NB4 (cell line): ENCODE results near the gene SGMS2.
"Not testable (repeated sequence)": the region's sequence is repeated elsewhere in the genome, so short reads cannot be mapped to it uniquely, and the experiment has no call there.

ENCODE experiments used
- DNase-seq: peaks from one replicate; pipeline ENCODE4 v3.0.0; 2010; ENCODE audit warnings: low read depth
- H3K4me3 ChIP-seq: one replicate; pipeline ENCODE4 v1.5.1; 2011; ENCODE audit warnings: mild to moderate bottlenecking, low read depth, low read length, moderate library complexity
- CTCF ChIP-seq: IDR thresholded peaks from one replicate; pipeline ENCODE4 v1.5.1; 2012; ENCODE audit warnings: low read depth, low read length
- MYC ChIP-seq: IDR thresholded peaks from 2 replicates; pipeline ENCODE4 v1.6.1; 2011; ENCODE audit warnings: low read depth, low read length
- POLR2A ChIP-seq: IDR thresholded peaks from 2 replicates; pipeline ENCODE4 v1.6.1; 2011; ENCODE audit warnings: mild to moderate bottlenecking; ENCODE audit not compliant: insufficient read length; ENCODE audit errors: extremely low read depth
- TF ChIP-seq, protein P1 (sequence below): IDR thresholded peaks from 2 replicates; pipeline ENCODE4 v1.6.1; 2011; ENCODE audit warnings: low read depth, low read length

SGMS2 gene

DNA sequence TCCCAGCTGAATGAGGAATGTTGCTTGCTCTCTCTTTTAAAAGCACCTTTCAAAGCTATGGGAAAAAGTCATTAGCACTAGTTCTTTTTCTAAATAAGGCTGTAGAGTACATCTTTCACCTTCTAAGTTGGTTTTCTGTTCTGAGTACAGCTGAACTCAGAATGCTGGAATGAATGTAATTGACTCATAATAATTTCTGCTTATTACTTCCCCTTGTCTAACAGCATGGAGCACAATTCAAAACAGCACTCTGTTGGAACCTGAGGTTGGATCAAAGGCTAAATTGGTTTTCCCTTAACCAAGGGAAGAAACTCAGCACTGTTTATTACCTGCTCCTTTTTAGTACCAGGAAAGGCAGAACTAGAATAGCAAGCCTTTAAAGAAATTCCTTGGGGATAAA is 73.1 kb downstream of the SGMS2 start:
- no peak overlapping the region for H3K4me3 ChIP-seq
- TF ChIP-seq CTCF (no peak), POLR2A (no peak), MYC (no peak)
- TF ChIP-seq, protein P1, sequence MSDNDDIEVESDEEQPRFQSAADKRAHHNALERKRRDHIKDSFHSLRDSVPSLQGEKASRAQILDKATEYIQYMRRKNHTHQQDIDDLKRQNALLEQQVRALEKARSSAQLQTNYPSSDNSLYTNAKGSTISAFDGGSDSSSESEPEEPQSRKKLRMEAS = no peak
- no peak for DNase-seq

GRCh38 chr4:107900067-107900466 is 75.3 kb downstream of the SGMS2 start:
- no peak for DNase-seq
- H3K4me3 ChIP-seq = no peak overlapping the region
- TF ChIP-seq, protein P1 = no peak
- no peak for TF ChIP-seq CTCF
- no peak for TF ChIP-seq POLR2A
- TF ChIP-seq MYC = no peak

GRCh38 chr4:107900508-107900907 is 75.8 kb downstream of the SGMS2 start:
- TF ChIP-seq MYC (no peak), CTCF (no peak), POLR2A (no peak)
- TF ChIP-seq, protein P1 = no peak
- no peak for DNase-seq
- no peak overlapping the region for H3K4me3 ChIP-seq

GRCh38 chr4:107901213-107901934 is 76.6 kb downstream of the SGMS2 start:
- TF ChIP-seq, protein P1 = no peak
- TF ChIP-seq POLR2A = no peak
- no peak for TF ChIP-seq MYC
- TF ChIP-seq CTCF = no peak
- DNase-seq = no peak
- no peak overlapping the region for H3K4me3 ChIP-seq

DNA sequence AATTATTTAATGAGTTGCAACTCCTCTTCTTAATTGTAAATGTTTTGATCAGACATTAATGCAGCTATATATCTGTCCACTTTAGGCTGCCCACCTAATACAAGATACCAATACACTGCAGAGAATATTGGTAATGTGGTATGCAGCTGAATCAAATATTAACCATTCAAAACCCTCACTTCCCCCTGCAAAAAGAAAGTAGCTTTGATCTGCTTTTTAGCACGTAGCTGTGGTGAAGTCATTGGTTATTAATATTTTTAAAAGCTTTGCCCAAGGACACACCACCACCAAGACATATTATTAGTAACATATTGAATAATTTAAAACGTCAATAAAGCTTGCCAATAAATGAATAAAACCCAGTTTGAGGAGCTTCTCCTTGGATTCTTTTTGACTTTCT is 78.0 kb downstream of the SGMS2 start:
- no peak overlapping the region for H3K4me3 ChIP-seq
- no peak for TF ChIP-seq POLR2A
- TF ChIP-seq, protein P1 = no peak
- no peak for TF ChIP-seq CTCF
- TF ChIP-seq MYC = no peak
- DNase-seq = no peak

- not testable (repeated sequence) for H3K4me3 ChIP-seq, DNase-seq
Observed at GRCh38 chr4:107905082-107905481, 80.3 kb downstream of the SGMS2 start.
